Activated CD4-positive, alpha-beta T cell treated with anti-CD3 and anti-CD28 coated beads for 4 hours (primary cell): ENCODE measurements around the gene CSH2.

Source experiments
- DNase-seq, 2 donors: peaks; one replicate each; pipeline ENCODE4 v3.0.0-alpha.2; 2020

Gene CSH2

GRCh38 chr17:63833741-63834373 is 39.6 kb downstream of the CSH2 start:
- no peak for DNase-seq

GRCh38 chr17:63833026-63833740 is 40.3 kb downstream of the CSH2 start:
- DNase-seq = no peak

- DNase-seq = no peak
Observed at GRCh38 chr17:63832455-63832854, 41.0 kb downstream of the CSH2 start.

- no peak for DNase-seq
Observed at GRCh38 chr17:63832014-63832413, 41.5 kb downstream of the CSH2 start.

- no peak for DNase-seq
Observed at GRCh38 chr17:63831505-63831904, 42.0 kb downstream of the CSH2 start.

GRCh38 chr17:63830904-63831491 is 42.5 kb downstream of the CSH2 start:
- no peak for DNase-seq

GRCh38 chr17:63830278-63830677 is 43.2 kb downstream of the CSH2 start:
- DNase-seq = no peak

- DNase-seq = no peak
Observed at GRCh38 chr17:63828936-63829335, 44.5 kb downstream of the CSH2 start.

GRCh38 chr17:63827801-63828221 is 45.7 kb downstream of the CSH2 start:
- no peak for DNase-seq

GRCh38 chr17:63827002-63827800 is 46.3 kb downstream of the CSH2 start, which contains the start of the genes FTSJ3 and PSMC5:
Gene FTSJ3 (minus strand): TSS chr17:63827663. CDS start chr17:63826902, 761 bp downstream.
Gene PSMC5 (plus strand): TSS chr17:63827431. CDS start chr17:63827491, 60 bp downstream.
- DNase-seq = peak; percentile 92 to 96

- DNase-seq = no peak
Observed at GRCh38 chr17:63826468-63827001, 46.9 kb downstream of the CSH2 start.

GRCh38 chr17:63824362-63824761 is 49.1 kb downstream of the CSH2 start:
- no peak for DNase-seq

GRCh38 chr17:63823659-63824331 is 49.7 kb downstream of the CSH2 start:
- no peak for DNase-seq

GRCh38 chr17:63822537-63822936 is 50.9 kb downstream of the CSH2 start:
- no peak for DNase-seq
